CD4-positive, alpha-beta T cell (primary cell): ENCODE data around the gene NPHP1. TPM values are rescaled to one million over a fixed set of nuclear protein-coding genes. Genes with fewer than 3 reads are reported as not detected.
A peak's percentile ranks its signal among the peaks of the same experiment; 100 is the strongest.
"Not testable (repeated sequence)": the region's sequence is repeated elsewhere in the genome, so short reads cannot be mapped to it uniquely, and the experiment has no call there.

Experiments
- ATAC-seq: fragments of 200-7000 bp; cut with Tn5 transposase; one replicate; pipeline ENCODE4 v1.10.0; 2022; ENCODE audit warnings: mild to moderate bottlenecking; ENCODE audit not compliant: poor library complexity
- CTCF ChIA-PET: fragments of 350-600 bp; sonication (Branson Sonifier 250); formaldehyde crosslinking; loops from one replicate; lab custom pipeline; 2021; ENCODE audit warnings: antibody characterized with exemption, inconsistent platforms; lab: Charles Lee
- POLR2A ChIA-PET: fragments of 350-600 bp; sonication (Branson Sonifier 250); formaldehyde crosslinking; loops from one replicate; lab custom pipeline; 2021; ENCODE audit warnings: antibody characterized with exemption, inconsistent platforms; lab: Charles Lee
- DNase-seq, 14 experiments: peaks; one replicate each; pipeline ENCODE4 v3.0.0-alpha.2; 2013 to 2020; ENCODE audit warnings: mixed read lengths in 2 of 14
- H3K27ac ChIP-seq, 2 donors: one replicate each; pipeline versions ENCODE4 v1.5.1 to v1.7.0; 2013; ENCODE audit warnings: low read length in 2 of 2, low read depth in 1 of 2, mild to moderate bottlenecking in 1 of 2
- H3K27me3 ChIP-seq, 2 experiments: 1 replicate in 1 of 2; 2 replicates in 1 of 2; pipeline versions ENCODE4 v1.6.1 to v1.7.0; 2013; ENCODE audit warnings: low read length in 2 of 2, control low read depth in 1 of 2, mild to moderate bottlenecking in 1 of 2, moderate library complexity in 1 of 2; ENCODE audit not compliant: insufficient read depth in 2 of 2, control insufficient read depth in 1 of 2
- H3K36me3 ChIP-seq: one replicate; pipeline ENCODE4 v1.6.1; 2013; ENCODE audit warnings: low read length, control low read depth; ENCODE audit not compliant: insufficient read depth
- H3K4me1 ChIP-seq: one replicate; pipeline ENCODE4 v1.6.1; 2013; ENCODE audit warnings: low read length, control low read depth; ENCODE audit not compliant: insufficient read depth
- H3K4me3 ChIP-seq: one replicate; pipeline ENCODE4 v1.5.1; 2013; ENCODE audit warnings: mild to moderate bottlenecking, low read length, moderate library complexity
- H3K9me3 ChIP-seq, 2 experiments: 1 replicate in 1 of 2; 2 replicates in 1 of 2; pipeline versions ENCODE4 v1.6.1 to v1.7.0; 2013; ENCODE audit warnings: low read length in 2 of 2, mild to moderate bottlenecking in 2 of 2, control low read depth in 1 of 2, moderate library complexity in 1 of 2; ENCODE audit not compliant: control insufficient read depth in 1 of 2, insufficient read depth in 1 of 2
- H3K27ac Mint-ChIP-seq: one replicate; pipeline ENCODE4 v1.8.0; 2020; ENCODE audit warnings: mixed read lengths
- H3K27me3 Mint-ChIP-seq: one replicate; pipeline ENCODE4 v1.8.0; 2021; ENCODE audit warnings: mixed read lengths
- H3K36me3 Mint-ChIP-seq: one replicate; pipeline ENCODE4 v1.8.0; 2021; ENCODE audit warnings: low read depth, mixed read lengths
- H3K4me1 Mint-ChIP-seq: one replicate; pipeline ENCODE4 v1.8.0; 2021; ENCODE audit warnings: low read depth, mixed read lengths
- H3K4me3 Mint-ChIP-seq: one replicate; pipeline ENCODE4 v1.8.0; 2020; ENCODE audit warnings: mild to moderate bottlenecking, mixed read lengths
- H3K9me3 Mint-ChIP-seq: one replicate; pipeline ENCODE4 v1.8.0; 2020; ENCODE audit warnings: mixed read lengths
- intact Hi-C, 2 experiments: fragments of 100-400 bp; cut with DNase I in 1 of 2; cut with micrococcal nuclease in 1 of 2; formaldehyde crosslinking; loops; one replicate each; pipeline versions ENCODE4 v1.15.1 to v1.9.0; 2023 to 2025; cut with DNase I, micrococcal nuclease
- total RNA-seq, 174 experiments: library from RNA in 2 of 174; stranded (reverse) in 2 of 174; gene quantifications; one replicate each; pipeline ENCODE4 v1.2.3 and lab custom pipeline; 2021 to 2026
- TF ChIP-seq, protein P1 (sequence below): fragments of 200-600 bp; IDR thresholded peaks from one replicate; pipeline ENCODE4 v1.8.0; 2022; ENCODE audit warnings: antibody characterized with exemption, mild to moderate bottlenecking

NPHP1 gene
- total RNA-seq, 2 experiments from 2014 or later = 0.33 to 0.98 TPM

DNA sequence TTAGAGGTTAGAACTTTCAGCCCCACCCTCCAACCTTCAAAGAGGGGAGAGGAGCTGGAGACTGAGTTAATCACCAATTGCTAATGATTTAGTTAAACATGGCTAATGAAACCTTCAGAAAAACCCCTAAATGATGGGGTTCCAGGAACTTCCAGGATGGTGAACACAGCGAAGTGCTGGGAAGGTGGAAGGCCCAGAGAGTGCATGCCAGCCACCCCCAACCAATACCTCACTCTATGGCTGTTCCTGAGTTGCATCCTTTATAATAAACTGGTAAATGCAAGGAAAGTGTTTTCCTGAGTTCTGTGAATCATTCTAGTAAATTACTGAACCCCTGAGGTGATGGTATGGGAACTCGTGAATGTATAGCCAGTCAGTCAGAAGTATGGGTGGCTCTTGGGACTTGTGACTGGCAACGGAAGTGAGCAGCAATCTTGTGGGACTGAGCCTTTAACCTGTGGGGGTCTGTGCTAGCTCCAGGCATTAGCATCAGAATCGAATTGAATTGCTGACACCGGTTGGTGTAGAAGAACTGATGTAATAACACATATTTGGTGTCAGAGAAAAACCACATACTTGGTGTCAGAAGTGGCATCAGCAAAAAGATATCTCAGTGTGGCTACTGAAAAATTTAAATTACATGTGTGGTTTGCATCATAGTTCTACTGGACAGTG, 37.4 kb downstream of the NPHP1 start:
- DNase-seq (no peak), ATAC-seq (no peak)
- Mint-ChIP-seq H3K4me1 (peaks cover 5% of the 10 kb centered on the region), H3K4me3 (no peak overlapping the region), H3K9me3 (no peaks in the 10 kb centered on the region), H3K27ac (no peak overlapping the region), H3K27me3 (no peaks in the 10 kb centered on the region), H3K36me3 (no peaks in the 10 kb centered on the region)
- H3K9me3 ChIP-seq = no peaks in the 10 kb centered on the region
- ChIA-PET POLR2A (no interaction called here), CTCF (no interaction called here)
- no peak overlapping the region for H3K27ac ChIP-seq
- TF ChIP-seq, protein P1, sequence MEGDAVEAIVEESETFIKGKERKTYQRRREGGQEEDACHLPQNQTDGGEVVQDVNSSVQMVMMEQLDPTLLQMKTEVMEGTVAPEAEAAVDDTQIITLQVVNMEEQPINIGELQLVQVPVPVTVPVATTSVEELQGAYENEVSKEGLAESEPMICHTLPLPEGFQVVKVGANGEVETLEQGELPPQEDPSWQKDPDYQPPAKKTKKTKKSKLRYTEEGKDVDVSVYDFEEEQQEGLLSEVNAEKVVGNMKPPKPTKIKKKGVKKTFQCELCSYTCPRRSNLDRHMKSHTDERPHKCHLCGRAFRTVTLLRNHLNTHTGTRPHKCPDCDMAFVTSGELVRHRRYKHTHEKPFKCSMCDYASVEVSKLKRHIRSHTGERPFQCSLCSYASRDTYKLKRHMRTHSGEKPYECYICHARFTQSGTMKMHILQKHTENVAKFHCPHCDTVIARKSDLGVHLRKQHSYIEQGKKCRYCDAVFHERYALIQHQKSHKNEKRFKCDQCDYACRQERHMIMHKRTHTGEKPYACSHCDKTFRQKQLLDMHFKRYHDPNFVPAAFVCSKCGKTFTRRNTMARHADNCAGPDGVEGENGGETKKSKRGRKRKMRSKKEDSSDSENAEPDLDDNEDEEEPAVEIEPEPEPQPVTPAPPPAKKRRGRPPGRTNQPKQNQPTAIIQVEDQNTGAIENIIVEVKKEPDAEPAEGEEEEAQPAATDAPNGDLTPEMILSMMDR = no peak
- intact Hi-C loops = no loop called here
- no peaks in the 10 kb centered on the region for H3K36me3 ChIP-seq
- H3K4me1 ChIP-seq = no peaks in the 10 kb centered on the region
- H3K27me3 ChIP-seq = no peaks in the 10 kb centered on the region
- no peak overlapping the region for H3K4me3 ChIP-seq

DNA sequence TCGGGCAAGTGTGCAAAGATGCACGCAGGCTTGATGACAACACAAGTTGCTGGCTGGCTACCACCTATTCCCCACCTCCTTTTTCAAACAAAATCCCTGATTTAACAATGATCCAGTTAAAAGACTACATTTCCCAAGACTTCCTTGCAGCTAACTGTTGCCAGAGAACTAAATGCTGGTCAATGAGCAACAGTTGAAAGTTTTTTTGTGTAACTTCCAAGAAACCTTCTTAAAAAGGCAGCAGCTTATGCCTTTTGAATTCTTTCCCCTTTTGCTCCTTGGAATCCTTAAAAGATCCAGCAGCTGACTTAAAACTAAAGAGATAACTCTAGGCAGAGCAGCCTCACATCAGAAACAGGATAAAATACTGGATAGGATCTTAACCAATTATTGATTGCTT, 38.5 kb downstream of the NPHP1 start:
- Mint-ChIP-seq H3K4me1 (peaks cover 5% of the 10 kb centered on the region), H3K27ac (no peak overlapping the region), H3K27me3 (no peaks in the 10 kb centered on the region), H3K4me3 (no peak overlapping the region), H3K36me3 (no peaks in the 10 kb centered on the region), H3K9me3 (no peaks in the 10 kb centered on the region)
- DNase-seq (no peak), ATAC-seq (no peak)
- intact Hi-C loops = no loop called here
- Histone ChIP-seq H3K27ac (no peak overlapping the region), H3K36me3 (no peaks in the 10 kb centered on the region), H3K27me3 (no peaks in the 10 kb centered on the region), H3K9me3 (no peaks in the 10 kb centered on the region), H3K4me3 (no peak overlapping the region), H3K4me1 (no peaks in the 10 kb centered on the region)
- ChIA-PET CTCF (no interaction called here), POLR2A (no interaction called here)
- TF ChIP-seq, protein P1 = no peak

DNA sequence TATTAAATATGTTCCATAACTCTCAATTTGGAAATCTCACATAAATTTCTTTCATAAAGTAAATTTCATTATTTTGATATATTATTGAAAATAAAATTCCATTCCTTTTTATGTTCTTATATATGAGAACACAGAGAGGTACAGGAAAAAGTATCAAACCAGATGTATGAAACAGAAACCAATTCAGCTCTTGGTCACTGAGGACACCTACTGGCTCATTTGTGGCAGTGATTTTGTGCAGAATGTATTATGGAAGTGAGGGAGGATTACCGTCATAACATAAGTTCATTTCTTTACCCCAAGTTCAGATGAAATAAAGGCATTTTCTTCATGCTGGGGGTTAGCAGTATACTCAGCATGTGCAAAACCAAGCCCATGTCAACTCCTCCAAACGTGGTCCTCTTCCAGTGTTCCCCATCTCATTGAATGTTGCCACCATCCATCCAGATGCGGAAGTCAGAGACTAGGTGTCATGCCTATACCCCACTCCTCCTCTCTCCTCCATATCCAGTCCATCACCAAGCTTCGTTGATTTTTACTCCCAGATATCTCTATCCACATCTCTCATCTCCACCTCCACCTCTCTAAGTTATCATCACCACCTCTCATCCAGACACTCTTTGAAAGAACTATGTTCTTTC, 47.5 kb downstream of the NPHP1 start:
- H3K4me3 ChIP-seq = no peak overlapping the region
- H3K27ac ChIP-seq = no peak overlapping the region
- CTCF ChIA-PET = interaction anchor here (0.9 to 1.1 kb wide), 2 partner anchors 14 to 611 kb away, joined by 3 read pairs; no protein-coding TSS in a partner anchor
- no peak overlapping the region for H3K4me3 Mint-ChIP-seq
- DNase-seq = peak in 3 of 14 experiments; percentile 34 to 44 (median 42)
- no peaks in the 10 kb centered on the region for H3K4me1 ChIP-seq
- peaks cover 4% of the 10 kb centered on the region for H3K27me3 Mint-ChIP-seq
- ATAC-seq = no peak
- POLR2A ChIA-PET = no interaction called here
- peaks cover 4% of the 10 kb centered on the region for H3K4me1 Mint-ChIP-seq
- H3K27ac Mint-ChIP-seq = no peak overlapping the region
- no peaks in the 10 kb centered on the region for H3K36me3 ChIP-seq
- H3K9me3 ChIP-seq = peaks cover 0 to 7% of the 10 kb centered on the region in 2 experiments
- H3K36me3 Mint-ChIP-seq = no peaks in the 10 kb centered on the region
- TF ChIP-seq, protein P1 = peak; percentile 49
- intact Hi-C loops = no loop called here
- H3K9me3 Mint-ChIP-seq = peaks cover 7% of the 10 kb centered on the region
- H3K27me3 ChIP-seq = no peaks in the 10 kb centered on the region

DNA sequence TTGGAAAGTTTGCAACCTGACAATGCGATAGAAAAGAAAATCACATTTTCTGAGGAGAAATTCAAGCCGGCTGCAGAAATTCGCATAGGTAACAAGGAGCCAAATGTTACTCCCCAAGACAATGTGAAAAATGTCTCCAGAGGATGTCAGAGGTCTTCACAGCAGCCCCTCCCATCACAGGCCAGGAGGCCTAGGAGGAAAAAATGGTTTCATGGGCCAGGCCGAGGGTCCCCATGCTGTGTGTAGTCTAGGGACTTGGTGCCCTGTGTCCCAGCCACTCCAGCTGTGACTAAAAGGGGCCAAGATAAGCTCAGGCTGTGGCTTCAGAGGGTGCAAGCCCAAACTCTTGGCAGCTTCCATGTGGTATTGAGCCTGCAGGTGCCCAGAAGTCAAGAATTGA, 50.0 kb downstream of the NPHP1 start:
- intact Hi-C loops = loop anchor here in 1 of 2 experiments (5.0 kb wide), 1 partner anchor 862 kb away; no protein-coding TSS in a partner anchor
- H3K4me3 ChIP-seq, H3K9me3 Mint-ChIP-seq, ATAC-seq, H3K27me3 Mint-ChIP-seq, CTCF ChIA-PET, H3K4me1 Mint-ChIP-seq, POLR2A ChIA-PET, H3K27ac Mint-ChIP-seq, H3K27me3 ChIP-seq, H3K36me3 Mint-ChIP-seq, H3K36me3 ChIP-seq, H3K4me3 Mint-ChIP-seq, H3K27ac ChIP-seq, DNase-seq, H3K9me3 ChIP-seq, H3K4me1 ChIP-seq: not testable (repeated sequence)

DNA sequence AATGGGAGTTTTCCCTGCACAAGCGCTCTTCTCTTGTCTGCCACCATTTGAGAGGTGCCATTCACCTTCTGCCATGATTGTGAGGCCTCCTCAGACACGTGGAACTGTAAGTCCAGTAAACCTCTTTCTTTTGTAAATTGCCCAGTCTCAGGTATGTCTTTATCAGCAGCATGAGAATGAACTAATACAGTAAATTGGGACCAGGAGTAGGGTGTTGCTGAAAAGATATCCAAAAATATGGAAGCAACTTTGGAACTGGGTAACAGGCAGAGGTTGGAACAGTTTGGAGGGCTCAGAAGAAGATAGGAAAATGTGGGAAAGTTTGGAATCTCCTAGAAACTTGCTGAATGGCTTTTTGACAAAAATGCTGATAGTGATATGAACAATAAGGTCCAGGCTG, 50.6 kb downstream of the NPHP1 start:
- H3K9me3 Mint-ChIP-seq, H3K27me3 ChIP-seq, H3K4me3 ChIP-seq, POLR2A ChIA-PET, DNase-seq, H3K27me3 Mint-ChIP-seq, H3K4me1 Mint-ChIP-seq, H3K9me3 ChIP-seq, H3K4me1 ChIP-seq, ATAC-seq, H3K27ac Mint-ChIP-seq, H3K36me3 ChIP-seq, H3K36me3 Mint-ChIP-seq, H3K27ac ChIP-seq, H3K4me3 Mint-ChIP-seq, CTCF ChIA-PET: not testable (repeated sequence)
- intact Hi-C loops = loop anchor here in 1 of 2 experiments (5.0 kb wide), 1 partner anchor 863 kb away; no protein-coding TSS in a partner anchor
